ENCODE results near the gene ATXN7L2. TPM values are rescaled to one million over a fixed set of nuclear protein-coding genes. Genes with fewer than 3 reads are reported as not detected.

The ATXN7L2 gene
- total and polyA plus RNA-seq, 2 of the 8 experiments (the other 6 are each of a cell fraction or from before 2014, with no cell fraction given) = 8.1 to 9.3 TPM

- no peak for TF ChIP-seq CHD7 (IDR thresholded peaks at IDR 0.05; ENCODE audit: insufficient replicate concordance, low read length)
- TF ChIP-seq USF2 (IDR thresholded peaks at IDR 0.05; ENCODE audit: low read length) = no peak
- TF ChIP-seq E2F6 (IDR thresholded peaks at IDR 0.05) = peak; percentile 7; the same call in 1 of the 2 replicates
- TF ChIP-seq RXRA (IDR thresholded peaks at IDR 0.05; ENCODE audit: insufficient read depth, low read depth, low read length) = no peak
- no peak for TF ChIP-seq BCL11A (IDR thresholded peaks at IDR 0.05; ENCODE audit: low read depth in 2 of 2, low read length in 2 of 2)
- no peak for TF ChIP-seq SAP30 (IDR thresholded peaks at IDR 0.05; ENCODE audit: insufficient read depth, insufficient replicate concordance, low read length)
- TF ChIP-seq SIX5 (IDR thresholded peaks at IDR 0.05; ENCODE audit: low read depth, low read length) = peak; percentile 38
Observed at GRCh38 chr1:109483672-109484518, at the start of gene ATXN7L2 (continued).
